IMR-90 (cell line): ENCODE results near the gene TMPRSS9. TPM values are rescaled to one million over a fixed set of nuclear protein-coding genes. Genes with fewer than 3 reads are reported as not detected.

Source experiments
- ATAC-seq: fragments of 200-7000 bp; cut with Tn5 transposase; 2 replicates; pipeline ENCODE4 v1.9.1; 2020; ENCODE audit warnings: low read depth, mild to moderate bottlenecking, moderate library complexity
- BruUV-seq: library from RNA; stranded (reverse); fragments of 400-500 nt; replicated peaks from 2 replicates; lab custom pipeline; 2021; lab: Mats Ljungman, UMichigan
- CTCF ChIA-PET: fragments of 300-600 bp; formaldehyde crosslinking; extraction: SDS; loops from one replicate; lab custom pipeline; 2021; ENCODE audit warnings: antibody characterized with exemption; lab: Yijun Ruan, JAX
- POLR2A ChIA-PET: fragments of 300-600 bp; sonication (Branson Sonifier 250); formaldehyde crosslinking; loops from one replicate; lab custom pipeline; 2022; ENCODE audit warnings: antibody characterized with exemption; ENCODE audit not compliant: unreplicated experiment; lab: Charles Lee
- DNase-seq: peaks from one replicate; pipeline ENCODE4 v3.0.0; 2013
- H2AFZ ChIP-seq: replicated peaks from 2 replicates; pipeline ENCODE3; 2013; ENCODE audit warnings: low read length, mild to moderate bottlenecking; ENCODE audit not compliant: poor library complexity
- H2AK5ac ChIP-seq: 2 replicates; pipeline ENCODE4 v1.6.1; 2013; ENCODE audit warnings: low read depth, low read length, inconsistent platforms
- H2AK9ac ChIP-seq: replicated peaks from 2 replicates; pipeline ENCODE3; 2013; ENCODE audit warnings: mild to moderate bottlenecking, low read depth, low read length, moderate library complexity; ENCODE audit not compliant: poor library complexity
- H2BK120ac ChIP-seq: 2 replicates; pipeline ENCODE4 v1.6.1; 2013; ENCODE audit warnings: low read depth, low read length, inconsistent platforms
- H2BK15ac ChIP-seq: 3 replicates; pipeline ENCODE4 v1.6.1; 2013; ENCODE audit warnings: low read depth, low read length, inconsistent platforms
- H2BK20ac ChIP-seq: 2 replicates; pipeline ENCODE4 v1.6.1; 2013; ENCODE audit warnings: low read depth, mild to moderate bottlenecking, inconsistent platforms, low read length, moderate library complexity
- H2BK5ac ChIP-seq: 2 replicates; pipeline ENCODE4 v1.6.1; 2013; ENCODE audit warnings: mild to moderate bottlenecking, low read depth, low read length, inconsistent platforms; ENCODE audit not compliant: poor library complexity, severe bottlenecking
- H3K14ac ChIP-seq: replicated peaks from 2 replicates; pipeline ENCODE4 v1.6.1; 2013; ENCODE audit warnings: low read depth, low read length, inconsistent platforms
- H3K18ac ChIP-seq: 2 replicates; pipeline ENCODE4 v1.6.1; 2013; ENCODE audit warnings: low read depth, low read length, control low read depth
- H3K23ac ChIP-seq: 2 replicates; pipeline ENCODE4 v1.6.1; 2013; ENCODE audit warnings: low read depth, low read length, inconsistent platforms
- H3K27ac ChIP-seq: 2 replicates; pipeline ENCODE4 v1.5.1; 2013; ENCODE audit warnings: mild to moderate bottlenecking, control low read depth, low read length; ENCODE audit not compliant: insufficient read depth
- H3K27me3 ChIP-seq: 2 replicates; pipeline ENCODE4 v1.6.1; 2013; ENCODE audit warnings: low read length; ENCODE audit not compliant: control insufficient read depth, insufficient read depth
- H3K36me3 ChIP-seq: 2 replicates; pipeline ENCODE4 v1.6.1; 2013; ENCODE audit warnings: low read length, mixed read lengths; ENCODE audit not compliant: control insufficient read depth, insufficient read depth
- H3K4ac ChIP-seq: 2 replicates; pipeline ENCODE4 v1.6.1; 2013; ENCODE audit warnings: low read depth, low read length, inconsistent platforms
- H3K4me1 ChIP-seq: 2 replicates; pipeline ENCODE4 v1.6.1; 2013; ENCODE audit warnings: low read length, mixed read lengths; ENCODE audit not compliant: control insufficient read depth, insufficient read depth
- H3K4me2 ChIP-seq: 2 replicates; pipeline ENCODE4 v1.6.1; 2013; ENCODE audit warnings: low read depth, mild to moderate bottlenecking, control low read depth, low read length, moderate library complexity
- H3K4me3 ChIP-seq: 2 replicates; pipeline ENCODE4 v1.5.1; 2013; ENCODE audit warnings: low read depth, mild to moderate bottlenecking, control low read depth, low read length, moderate library complexity; ENCODE audit not compliant: insufficient read depth
- H3K56ac ChIP-seq: 2 replicates; pipeline ENCODE4 v1.6.1; 2013; ENCODE audit warnings: low read length, inconsistent platforms; ENCODE audit not compliant: insufficient read depth; ENCODE audit errors: extremely low read depth
- H3K79me1 ChIP-seq, 2 experiments: 2 replicates each; pipeline ENCODE4 v1.6.1; 2013; ENCODE audit warnings: low read length in 2 of 2, inconsistent platforms in 1 of 2, low read depth in 1 of 2
- H3K9ac ChIP-seq: 2 replicates; pipeline ENCODE4 v1.6.1; 2013; ENCODE audit warnings: low read depth, low read length, control low read depth
- H3K9me1 ChIP-seq: 2 replicates; pipeline ENCODE4 v1.6.1; 2013; ENCODE audit warnings: low read length, inconsistent platforms; ENCODE audit not compliant: insufficient read depth
- H3K9me3 ChIP-seq: 2 replicates; pipeline ENCODE4 v1.6.1; 2013; ENCODE audit warnings: low read length; ENCODE audit not compliant: control insufficient read depth, insufficient read depth
- H4K20me1 ChIP-seq: 2 replicates; pipeline ENCODE4 v1.6.1; 2013; ENCODE audit warnings: low read length, inconsistent platforms; ENCODE audit not compliant: insufficient read depth
- H4K5ac ChIP-seq: 2 replicates; pipeline ENCODE4 v1.6.1; 2013; ENCODE audit warnings: mild to moderate bottlenecking, low read depth, low read length, control low read depth
- H4K8ac ChIP-seq, 2 experiments: 2 replicates each; pipeline ENCODE4 v1.6.1; 2013; ENCODE audit warnings: low read depth in 2 of 2, low read length in 2 of 2, control low read depth in 1 of 2, inconsistent platforms in 1 of 2
- H4K91ac ChIP-seq: 2 replicates; pipeline ENCODE4 v1.6.1; 2013; ENCODE audit warnings: low read depth, low read length, inconsistent platforms; ENCODE audit not compliant: insufficient read depth
- BHLHE40 ChIP-seq: fragments of 150-350 bp; IDR thresholded peaks from 2 replicates; pipeline ENCODE4 v1.6.1; 2016; ENCODE audit warnings: mild to moderate bottlenecking, low read depth, low read length
- CHD1 ChIP-seq: IDR thresholded peaks from 2 replicates; pipeline ENCODE4 v1.6.1; 2012; ENCODE audit warnings: low read depth, low read length, improper control_type of control experiment
- ELK1 ChIP-seq: fragments of 150-350 bp; IDR thresholded peaks from 2 replicates; pipeline ENCODE4 v1.6.1; 2016; ENCODE audit warnings: low read depth, mild to moderate bottlenecking, low read length, moderate library complexity, borderline replicate concordance
- MAFK ChIP-seq: IDR thresholded peaks from 2 replicates; pipeline ENCODE4 v1.6.1; 2012; ENCODE audit warnings: low read depth, low read length, improper control_type of control experiment
- MAZ ChIP-seq: IDR thresholded peaks from 2 replicates; pipeline ENCODE4 v1.6.1; 2012; ENCODE audit warnings: low read depth, mild to moderate bottlenecking, low read length, improper control_type of control experiment, moderate library complexity, borderline replicate concordance
- MXI1 ChIP-seq: IDR thresholded peaks from 2 replicates; pipeline ENCODE4 v1.6.1; 2012; ENCODE audit warnings: low read depth, mild to moderate bottlenecking, low read length, moderate library complexity, borderline replicate concordance
- NFE2L2 ChIP-seq: fragments of 150-350 bp; IDR thresholded peaks from 2 replicates; pipeline ENCODE4 v1.6.1; 2016; ENCODE audit warnings: low read depth, mild to moderate bottlenecking, low read length
- POLR2A ChIP-seq: IDR thresholded peaks from 2 replicates; pipeline ENCODE4 v1.6.1; 2012; ENCODE audit warnings: mild to moderate bottlenecking, low read depth, low read length
- RAD21 ChIP-seq: IDR thresholded peaks from 2 replicates; pipeline ENCODE4 v1.6.1; 2012; ENCODE audit warnings: low read length, improper control_type of control experiment
- RCOR1 ChIP-seq: IDR thresholded peaks from 2 replicates; pipeline ENCODE4 v1.6.1; 2012; ENCODE audit warnings: mild to moderate bottlenecking, low read length, improper control_type of control experiment; ENCODE audit not compliant: insufficient replicate concordance
- SMC3 ChIP-seq: fragments of 150-350 bp; IDR thresholded peaks from 2 replicates; pipeline ENCODE4 v1.6.1; 2016; ENCODE audit warnings: low read depth, mild to moderate bottlenecking, antibody characterized with exemption, low read length, moderate library complexity
- WGBS, 2 experiments: methylation state at CpG; one replicate each; pipeline versions ENCODE4 v1.1.5 to v1.1.7; 2013; ENCODE audit warnings: missing lambda C conversion rate in 2 of 2; ENCODE audit not compliant: insufficient read length in 1 of 2; ENCODE audit errors: extremely low coverage in 2 of 2; 5-methylcytosine and 5-hydroxymethylcytosine counted together
- dilution Hi-C: fragments of 300-500 bp; cut with HindIII; formaldehyde crosslinking; loops from one replicate; pipeline ENCODE4 v1.14.3; 2018; ENCODE audit warnings: low sequenced_read_pairs; ENCODE audit not compliant: unreplicated experiment
- in situ Hi-C: fragments of 300-500 bp; cut with MboI; formaldehyde crosslinking; loops from 3 replicates; pipeline ENCODE4 v1.14.3; 2019; ENCODE audit warnings: low sequenced_read_pairs, inconsistent platforms, mixed read lengths
- intact Hi-C: fragments of 100-400 bp; cut with micrococcal nuclease; formaldehyde crosslinking; loops from 2 replicates; pipeline ENCODE4 v1.10.0; 2022
- polyA plus RNA-seq, 3 experiments: library from polyadenylated mRNA; depleted of rRNA; stranded (reverse); fragments of >200 nt; gene quantifications; 2 replicates each; pipeline ENCODE4 v1.2.3, GENCODE V29; 2012; ENCODE audit warnings: low replicate concordance in 1 of 3
- total RNA-seq: library from RNA; depleted of rRNA; stranded (reverse); fragments of >200 nt; gene quantifications from 2 replicates; pipeline ENCODE4 v1.2.3, GENCODE V29; 2012

TMPRSS9 gene
- total and polyA plus RNA-seq, 2 of the 4 experiments (the other 2 are of a cell fraction) = not detected

- ATAC-seq (no peak), DNase-seq (no peak)
- BruUV-seq = no TSS peak
- Histone ChIP-seq H3K9ac (peak overlapping the region; percentile 76), H2AFZ (peak overlapping the region; percentile 97), H3K27ac (peak overlapping the region; percentile 19; the same call in 1 of the 2 replicates), H2AK9ac (peak overlapping the region; percentile 96), H2AK5ac (no peak overlapping the region; the same call in 1 of the 2 replicates), H3K4me2 (peak overlapping the region; percentile 51), H4K20me1 (peaks cover 48% of the 10 kb centered on the region), H3K27me3 (no peaks in the 10 kb centered on the region), H3K23ac (peak overlapping the region; percentile 73; the same call in 1 of the 2 replicates), H3K4ac (peak overlapping the region; percentile 27; the same call in 1 of the 2 replicates), H3K4me1 (no peaks in the 10 kb centered on the region), H4K91ac (no peak overlapping the region), H2BK20ac (no peak overlapping the region), H3K79me1 (peaks cover 2 to 38% of the 10 kb centered on the region in 2 experiments; a peak in 2 of 4 replicates), H3K9me1 (0 out of 2 replicates have a peak, but pooled peaks cover 9% of the 10 kb centered on the region), H3K4me3 (peak overlapping the region; percentile 99), H3K14ac (0 out of 2 replicates have a peak overlapping the region, but pooled peaks have one; percentile 59), H2BK5ac (no peak overlapping the region), H4K5ac (no peak overlapping the region), H2BK15ac (no peak overlapping the region), H3K9me3 (no peaks in the 10 kb centered on the region), H3K18ac (no peak overlapping the region), H4K8ac (no peak overlapping the region), H3K36me3 (peaks cover 3% of the 10 kb centered on the region), H3K56ac (no peak overlapping the region), H2BK120ac (no peak overlapping the region)
- ChIA-PET POLR2A (no interaction called here), CTCF (no interaction called here)
- intact Hi-C loops = no loop called here
- 27% methylated on average over 3 of the region's 14 CpGs; no CpG with 5 or more reads in 1 of the 2 experiments for WGBS, 2 experiments
- dilution Hi-C loops = no loop called here
- in situ Hi-C loops = no loop called here
- TF ChIP-seq POLR2A = no peak
- no peak for TF ChIP-seq MAFK
- no peak for TF ChIP-seq MXI1
- TF ChIP-seq BHLHE40 = no peak
- no peak for TF ChIP-seq RCOR1
- no peak for TF ChIP-seq ELK1
- no peak for TF ChIP-seq RAD21
- no peak for TF ChIP-seq SMC3
- TF ChIP-seq MAZ = no peak
- TF ChIP-seq CHD1 = no peak
- no peak for TF ChIP-seq NFE2L2
These were observed 95.1 kb downstream of the TMPRSS9 start for GRCh38 chr19:2454962-2455850.
